ENCODE data around the gene COL27A1. TPM values are rescaled to one million over a fixed set of nuclear protein-coding genes. Genes with fewer than 3 reads are reported as not detected.

Gene COL27A1
- total RNA-seq, 1 donor from 2014 or later, result 4.4 TPM

DNA sequence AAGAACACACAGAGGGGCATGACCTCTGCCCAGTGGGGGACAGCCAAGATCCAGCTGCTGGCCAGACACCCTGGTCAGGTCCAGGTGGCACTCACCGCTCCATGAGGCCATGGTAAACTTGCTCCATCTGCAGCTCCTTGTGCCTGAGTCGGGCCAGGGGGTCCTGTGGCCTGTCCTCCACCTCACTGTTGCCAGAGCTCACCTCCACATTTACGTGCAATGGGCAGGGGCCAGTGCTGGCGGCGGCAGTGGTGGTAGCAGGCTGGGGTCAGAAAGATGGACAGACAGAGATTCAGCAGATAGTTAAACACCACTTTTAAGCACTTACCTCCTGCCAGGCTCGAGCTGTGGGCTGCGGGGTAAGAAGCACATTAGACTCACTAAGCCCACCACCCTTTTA lies 204.5 kb downstream of the COL27A1 start:
- DNase-seq (ENCODE audit: low read depth, low spot score), result no peak

DNA sequence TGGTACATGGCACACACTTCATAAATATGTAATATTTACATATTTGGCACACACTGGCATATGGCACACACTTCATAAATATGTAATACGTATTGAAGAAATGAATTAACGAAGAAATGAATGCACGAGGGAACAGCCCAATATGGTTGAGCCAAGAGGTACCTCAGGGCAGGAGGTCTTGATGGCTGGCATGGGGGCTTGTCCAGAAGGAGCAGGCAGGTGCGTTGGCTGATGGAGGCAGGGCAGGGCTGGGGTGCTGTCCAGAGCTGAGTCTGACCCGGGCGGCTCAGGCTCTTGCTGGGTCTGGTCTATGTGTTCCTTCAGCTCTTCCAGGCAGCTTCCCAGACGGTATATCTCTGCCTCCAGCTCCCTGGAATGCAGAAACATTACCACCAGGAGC lies 206.2 kb downstream of the COL27A1 start:
- DNase-seq (ENCODE audit: low read depth, low spot score), result no peak

Other genes starting within 250 kb of the COL27A1 start
- gene AMBP, start 77.2 kb upstream of the COL27A1 start, total RNA-seq, result not detected in 2 replicates
- gene KIF12, start 56.2 kb upstream of the COL27A1 start, total RNA-seq, result 0.18 and 0.53 TPM in 2 replicates
- not detected in 2 replicates for gene ORM1, start 167.6 kb downstream of the COL27A1 start, total RNA-seq
- not detected in 2 replicates for gene ORM2, start 174.3 kb downstream of the COL27A1 start, total RNA-seq
- gene AKNA, start 232.4 kb downstream of the COL27A1 start, total RNA-seq, result 5.4 and 6.1 TPM in 2 replicates